GM12891 (cell line): Measurements from ENCODE around the gene ANO10.

ENCODE experiments used
- PAX5 ChIP-seq: IDR thresholded peaks from 2 replicates; pipeline ENCODE4 v1.6.1; 2011; ENCODE audit warnings: low read length, moderate library complexity, mild to moderate bottlenecking; ENCODE audit not compliant: insufficient read depth, severe bottlenecking
- POLR2A ChIP-seq: IDR thresholded peaks from 2 replicates; pipeline ENCODE4 v1.6.1; 2011; ENCODE audit warnings: low read depth, low read length, control low read depth
- POLR2AphosphoS5 ChIP-seq: IDR thresholded peaks from 2 replicates; pipeline ENCODE4 v1.6.1; 2011; ENCODE audit warnings: low read depth, low read length, control low read depth
- POU2F2 ChIP-seq: IDR thresholded peaks from 2 replicates; pipeline ENCODE4 v1.6.1; 2011; ENCODE audit warnings: low read depth, mild to moderate bottlenecking, control low read depth, low read length, moderate library complexity
- SPI1 ChIP-seq: IDR thresholded peaks from 2 replicates; pipeline ENCODE4 v1.6.1; 2011; ENCODE audit warnings: low read depth, low read length, control low read depth
- TAF1 ChIP-seq: IDR thresholded peaks from 2 replicates; pipeline ENCODE4 v1.6.1; 2011; ENCODE audit warnings: low read depth, low read length, control low read depth

DNA sequence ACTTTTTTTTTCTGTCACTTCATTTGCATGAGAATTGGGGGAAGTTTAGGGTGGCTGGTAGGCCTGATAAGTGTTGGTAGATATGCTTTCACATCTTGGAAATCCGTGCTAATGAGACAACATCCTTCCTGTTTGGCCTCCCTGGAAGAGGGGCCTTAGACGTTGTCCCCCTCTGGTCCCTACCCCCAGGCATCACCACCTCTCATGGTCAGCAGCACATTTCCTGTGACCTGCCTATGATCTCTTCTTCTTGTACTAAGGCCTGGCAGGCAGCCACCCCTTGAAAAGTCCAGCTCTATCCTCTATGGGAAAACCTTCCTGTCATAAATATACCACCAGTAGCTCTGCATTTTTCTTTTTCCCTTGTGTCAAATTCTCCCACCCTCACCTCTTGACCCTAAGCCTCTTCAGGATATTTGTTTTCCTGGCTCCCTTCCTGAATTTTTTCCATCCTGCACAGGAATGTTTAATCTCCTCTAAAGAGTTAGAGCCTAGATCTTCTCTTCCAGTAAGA is 227.7 kb downstream of the ANO10 start:
- no peak for TF ChIP-seq POLR2AphosphoS5
- TF ChIP-seq POLR2A: no peak
- TF ChIP-seq TAF1: no peak
- no peak for TF ChIP-seq PAX5
- TF ChIP-seq SPI1: no peak
- no peak for TF ChIP-seq POU2F2
